IMR-90 (cell line): ENCODE data around the gene RAD21L1. TPM values are rescaled to one million over a fixed set of nuclear protein-coding genes. Genes with fewer than 3 reads are reported as not detected.

Source experiments
- ATAC-seq: fragments of 200-7000 bp; cut with Tn5 transposase; 2 replicates; pipeline ENCODE4 v1.9.1; 2020; ENCODE audit warnings: low read depth, mild to moderate bottlenecking, moderate library complexity
- BruUV-seq: library from RNA; stranded (reverse); fragments of 400-500 nt; replicated peaks from 2 replicates; lab custom pipeline; 2021; lab: Mats Ljungman, UMichigan
- CTCF ChIA-PET: fragments of 300-600 bp; formaldehyde crosslinking; extraction: SDS; loops from one replicate; lab custom pipeline; 2021; ENCODE audit warnings: antibody characterized with exemption; lab: Yijun Ruan, JAX
- POLR2A ChIA-PET: fragments of 300-600 bp; sonication (Branson Sonifier 250); formaldehyde crosslinking; loops from one replicate; lab custom pipeline; 2022; ENCODE audit warnings: antibody characterized with exemption; ENCODE audit not compliant: unreplicated experiment; lab: Charles Lee
- DNase-seq: peaks from one replicate; pipeline ENCODE4 v3.0.0; 2013
- H2AFZ ChIP-seq: replicated peaks from 2 replicates; pipeline ENCODE3; 2013; ENCODE audit warnings: low read length, mild to moderate bottlenecking; ENCODE audit not compliant: poor library complexity
- H2AK5ac ChIP-seq: 2 replicates; pipeline ENCODE4 v1.6.1; 2013; ENCODE audit warnings: low read depth, low read length, inconsistent platforms
- H2AK9ac ChIP-seq: replicated peaks from 2 replicates; pipeline ENCODE3; 2013; ENCODE audit warnings: mild to moderate bottlenecking, low read depth, low read length, moderate library complexity; ENCODE audit not compliant: poor library complexity
- H2BK120ac ChIP-seq: 2 replicates; pipeline ENCODE4 v1.6.1; 2013; ENCODE audit warnings: low read depth, low read length, inconsistent platforms
- H2BK15ac ChIP-seq: 3 replicates; pipeline ENCODE4 v1.6.1; 2013; ENCODE audit warnings: low read depth, low read length, inconsistent platforms
- H2BK20ac ChIP-seq: 2 replicates; pipeline ENCODE4 v1.6.1; 2013; ENCODE audit warnings: low read depth, mild to moderate bottlenecking, inconsistent platforms, low read length, moderate library complexity
- H2BK5ac ChIP-seq: 2 replicates; pipeline ENCODE4 v1.6.1; 2013; ENCODE audit warnings: mild to moderate bottlenecking, low read depth, low read length, inconsistent platforms; ENCODE audit not compliant: poor library complexity, severe bottlenecking
- H3K14ac ChIP-seq: replicated peaks from 2 replicates; pipeline ENCODE4 v1.6.1; 2013; ENCODE audit warnings: low read depth, low read length, inconsistent platforms
- H3K18ac ChIP-seq: 2 replicates; pipeline ENCODE4 v1.6.1; 2013; ENCODE audit warnings: low read depth, low read length, control low read depth
- H3K23ac ChIP-seq: 2 replicates; pipeline ENCODE4 v1.6.1; 2013; ENCODE audit warnings: low read depth, low read length, inconsistent platforms
- H3K27ac ChIP-seq: 2 replicates; pipeline ENCODE4 v1.5.1; 2013; ENCODE audit warnings: mild to moderate bottlenecking, control low read depth, low read length; ENCODE audit not compliant: insufficient read depth
- H3K27me3 ChIP-seq: 2 replicates; pipeline ENCODE4 v1.6.1; 2013; ENCODE audit warnings: low read length; ENCODE audit not compliant: control insufficient read depth, insufficient read depth
- H3K36me3 ChIP-seq: 2 replicates; pipeline ENCODE4 v1.6.1; 2013; ENCODE audit warnings: low read length, mixed read lengths; ENCODE audit not compliant: control insufficient read depth, insufficient read depth
- H3K4ac ChIP-seq: 2 replicates; pipeline ENCODE4 v1.6.1; 2013; ENCODE audit warnings: low read depth, low read length, inconsistent platforms
- H3K4me1 ChIP-seq: 2 replicates; pipeline ENCODE4 v1.6.1; 2013; ENCODE audit warnings: low read length, mixed read lengths; ENCODE audit not compliant: control insufficient read depth, insufficient read depth
- H3K4me2 ChIP-seq: 2 replicates; pipeline ENCODE4 v1.6.1; 2013; ENCODE audit warnings: low read depth, mild to moderate bottlenecking, control low read depth, low read length, moderate library complexity
- H3K4me3 ChIP-seq: 2 replicates; pipeline ENCODE4 v1.5.1; 2013; ENCODE audit warnings: low read depth, mild to moderate bottlenecking, control low read depth, low read length, moderate library complexity; ENCODE audit not compliant: insufficient read depth
- H3K56ac ChIP-seq: 2 replicates; pipeline ENCODE4 v1.6.1; 2013; ENCODE audit warnings: low read length, inconsistent platforms; ENCODE audit not compliant: insufficient read depth; ENCODE audit errors: extremely low read depth
- H3K79me1 ChIP-seq, 2 experiments: 2 replicates each; pipeline ENCODE4 v1.6.1; 2013; ENCODE audit warnings: low read length in 2 of 2, inconsistent platforms in 1 of 2, low read depth in 1 of 2
- H3K9ac ChIP-seq: 2 replicates; pipeline ENCODE4 v1.6.1; 2013; ENCODE audit warnings: low read depth, low read length, control low read depth
- H3K9me1 ChIP-seq: 2 replicates; pipeline ENCODE4 v1.6.1; 2013; ENCODE audit warnings: low read length, inconsistent platforms; ENCODE audit not compliant: insufficient read depth
- H3K9me3 ChIP-seq: 2 replicates; pipeline ENCODE4 v1.6.1; 2013; ENCODE audit warnings: low read length; ENCODE audit not compliant: control insufficient read depth, insufficient read depth
- H4K20me1 ChIP-seq: 2 replicates; pipeline ENCODE4 v1.6.1; 2013; ENCODE audit warnings: low read length, inconsistent platforms; ENCODE audit not compliant: insufficient read depth
- H4K5ac ChIP-seq: 2 replicates; pipeline ENCODE4 v1.6.1; 2013; ENCODE audit warnings: mild to moderate bottlenecking, low read depth, low read length, control low read depth
- H4K8ac ChIP-seq, 2 experiments: 2 replicates each; pipeline ENCODE4 v1.6.1; 2013; ENCODE audit warnings: low read depth in 2 of 2, low read length in 2 of 2, control low read depth in 1 of 2, inconsistent platforms in 1 of 2
- H4K91ac ChIP-seq: 2 replicates; pipeline ENCODE4 v1.6.1; 2013; ENCODE audit warnings: low read depth, low read length, inconsistent platforms; ENCODE audit not compliant: insufficient read depth
- BHLHE40 ChIP-seq: fragments of 150-350 bp; IDR thresholded peaks from 2 replicates; pipeline ENCODE4 v1.6.1; 2016; ENCODE audit warnings: mild to moderate bottlenecking, low read depth, low read length
- CEBPB ChIP-seq: IDR thresholded peaks from 2 replicates; pipeline ENCODE4 v1.6.1; 2012; ENCODE audit warnings: low read depth, low read length, improper control_type of control experiment
- CHD1 ChIP-seq: IDR thresholded peaks from 2 replicates; pipeline ENCODE4 v1.6.1; 2012; ENCODE audit warnings: low read depth, low read length, improper control_type of control experiment
- FOS ChIP-seq: fragments of 150-350 bp; IDR thresholded peaks from 2 replicates; pipeline ENCODE4 v1.6.1; 2016; ENCODE audit warnings: low read depth, low read length
- MAFK ChIP-seq: IDR thresholded peaks from 2 replicates; pipeline ENCODE4 v1.6.1; 2012; ENCODE audit warnings: low read depth, low read length, improper control_type of control experiment
- MXI1 ChIP-seq: IDR thresholded peaks from 2 replicates; pipeline ENCODE4 v1.6.1; 2012; ENCODE audit warnings: low read depth, mild to moderate bottlenecking, low read length, moderate library complexity, borderline replicate concordance
- NFE2L2 ChIP-seq: fragments of 150-350 bp; IDR thresholded peaks from 2 replicates; pipeline ENCODE4 v1.6.1; 2016; ENCODE audit warnings: low read depth, mild to moderate bottlenecking, low read length
- POLR2A ChIP-seq: IDR thresholded peaks from 2 replicates; pipeline ENCODE4 v1.6.1; 2012; ENCODE audit warnings: mild to moderate bottlenecking, low read depth, low read length
- RCOR1 ChIP-seq: IDR thresholded peaks from 2 replicates; pipeline ENCODE4 v1.6.1; 2012; ENCODE audit warnings: mild to moderate bottlenecking, low read length, improper control_type of control experiment; ENCODE audit not compliant: insufficient replicate concordance
- RFX5 ChIP-seq: IDR thresholded peaks from 2 replicates; pipeline ENCODE4 v1.8.0; 2012; ENCODE audit warnings: low read depth, mild to moderate bottlenecking, low read length, moderate library complexity
- WGBS, 2 experiments: methylation state at CpG; one replicate each; pipeline versions ENCODE4 v1.1.5 to v1.1.7; 2013; ENCODE audit warnings: missing lambda C conversion rate in 2 of 2; ENCODE audit not compliant: insufficient read length in 1 of 2; ENCODE audit errors: extremely low coverage in 2 of 2; 5-methylcytosine and 5-hydroxymethylcytosine counted together
- dilution Hi-C: fragments of 300-500 bp; cut with HindIII; formaldehyde crosslinking; loops from one replicate; pipeline ENCODE4 v1.14.3; 2018; ENCODE audit warnings: low sequenced_read_pairs; ENCODE audit not compliant: unreplicated experiment
- in situ Hi-C: fragments of 300-500 bp; cut with MboI; formaldehyde crosslinking; loops from 3 replicates; pipeline ENCODE4 v1.14.3; 2019; ENCODE audit warnings: low sequenced_read_pairs, inconsistent platforms, mixed read lengths
- intact Hi-C: fragments of 100-400 bp; cut with micrococcal nuclease; formaldehyde crosslinking; loops from 2 replicates; pipeline ENCODE4 v1.10.0; 2022
- polyA plus RNA-seq, 3 experiments: library from polyadenylated mRNA; depleted of rRNA; stranded (reverse); fragments of >200 nt; gene quantifications; 2 replicates each; pipeline ENCODE4 v1.2.3, GENCODE V29; 2012; ENCODE audit warnings: low replicate concordance in 1 of 3
- total RNA-seq: library from RNA; depleted of rRNA; stranded (reverse); fragments of >200 nt; gene quantifications from 2 replicates; pipeline ENCODE4 v1.2.3, GENCODE V29; 2012
- TF ChIP-seq, protein P1 (sequence below): fragments of 150-350 bp; IDR thresholded peaks from 2 replicates; pipeline ENCODE4 v1.6.1; 2016; ENCODE audit warnings: low read depth, mild to moderate bottlenecking, low read length, moderate library complexity, borderline replicate concordance
- TF ChIP-seq, protein P2 (sequence below): fragments of 150-350 bp; IDR thresholded peaks from 2 replicates; pipeline ENCODE4 v1.6.1; 2017; ENCODE audit warnings: mild to moderate bottlenecking, antibody characterized with exemption, low read length, low read depth

RAD21L1 gene
- total and polyA plus RNA-seq, 2 of the 4 experiments (the other 2 are of a cell fraction): not detected

GRCh38 chr20:1224205-1224890 lies 1.5 kb upstream of the RAD21L1 start:
- dilution Hi-C loops: no loop called here
- no peak overlapping the region for H2BK20ac ChIP-seq
- H2AK9ac ChIP-seq: no peak overlapping the region
- in situ Hi-C loops: no loop called here
- H2AFZ ChIP-seq: no peak overlapping the region
- no peak overlapping the region for H3K9ac ChIP-seq
- H4K20me1 ChIP-seq: no peaks in the 10 kb centered on the region
- no TSS peak for BruUV-seq
- no peak overlapping the region for H3K4ac ChIP-seq
- H3K9me3 ChIP-seq: no peaks in the 10 kb centered on the region; the same call in 1 of the 2 replicates
- H3K79me1 ChIP-seq: no peaks in the 10 kb centered on the region
- ChIA-PET POLR2A (no interaction called here), CTCF (interaction anchor here (2.3 kb wide), 1 partner anchor 11 kb away, joined by 7 read pairs; no protein-coding TSS in a partner anchor)
- no peak overlapping the region for H2BK15ac ChIP-seq
- H3K27ac ChIP-seq: no peak overlapping the region
- no peaks in the 10 kb centered on the region for H3K4me1 ChIP-seq
- H2BK5ac ChIP-seq: no peak overlapping the region
- ATAC-seq: no peak
- H3K27me3 ChIP-seq: peaks cover 6% of the 10 kb centered on the region
- H2BK120ac ChIP-seq: no peak overlapping the region
- no peak overlapping the region for H3K18ac ChIP-seq
- H3K56ac ChIP-seq: no peak overlapping the region
- no peaks in the 10 kb centered on the region for H3K9me1 ChIP-seq
- no peak for DNase-seq
- no peak overlapping the region for H3K4me3 ChIP-seq
- H3K23ac ChIP-seq: no peak overlapping the region
- H3K4me2 ChIP-seq: no peak overlapping the region
- 74% methylated on average over 7 of the region's 20 CpGs; no CpG with 5 or more reads in 1 of the 2 experiments for WGBS, 2 experiments
- no peak overlapping the region for H2AK5ac ChIP-seq
- TF ChIP-seq, protein P1, sequence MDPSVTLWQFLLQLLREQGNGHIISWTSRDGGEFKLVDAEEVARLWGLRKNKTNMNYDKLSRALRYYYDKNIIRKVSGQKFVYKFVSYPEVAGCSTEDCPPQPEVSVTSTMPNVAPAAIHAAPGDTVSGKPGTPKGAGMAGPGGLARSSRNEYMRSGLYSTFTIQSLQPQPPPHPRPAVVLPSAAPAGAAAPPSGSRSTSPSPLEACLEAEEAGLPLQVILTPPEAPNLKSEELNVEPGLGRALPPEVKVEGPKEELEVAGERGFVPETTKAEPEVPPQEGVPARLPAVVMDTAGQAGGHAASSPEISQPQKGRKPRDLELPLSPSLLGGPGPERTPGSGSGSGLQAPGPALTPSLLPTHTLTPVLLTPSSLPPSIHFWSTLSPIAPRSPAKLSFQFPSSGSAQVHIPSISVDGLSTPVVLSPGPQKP: no peak
- no peak for TF ChIP-seq MAFK
- TF ChIP-seq POLR2A: no peak
- TF ChIP-seq MXI1: no peak
- TF ChIP-seq CHD1: no peak
- TF ChIP-seq BHLHE40: no peak
- no peak for TF ChIP-seq CEBPB
- TF ChIP-seq, protein P2, sequence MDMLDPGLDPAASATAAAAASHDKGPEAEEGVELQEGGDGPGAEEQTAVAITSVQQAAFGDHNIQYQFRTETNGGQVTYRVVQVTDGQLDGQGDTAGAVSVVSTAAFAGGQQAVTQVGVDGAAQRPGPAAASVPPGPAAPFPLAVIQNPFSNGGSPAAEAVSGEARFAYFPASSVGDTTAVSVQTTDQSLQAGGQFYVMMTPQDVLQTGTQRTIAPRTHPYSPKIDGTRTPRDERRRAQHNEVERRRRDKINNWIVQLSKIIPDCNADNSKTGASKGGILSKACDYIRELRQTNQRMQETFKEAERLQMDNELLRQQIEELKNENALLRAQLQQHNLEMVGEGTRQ: no peak
- no peak for TF ChIP-seq FOS
- TF ChIP-seq NFE2L2: no peak
- no peak for TF ChIP-seq RFX5
- TF ChIP-seq RCOR1: no peak
- H4K5ac ChIP-seq: no peak overlapping the region
- intact Hi-C loops: no loop called here
- H4K8ac ChIP-seq: no peak overlapping the region
- no peak overlapping the region for H4K91ac ChIP-seq
- no peaks in the 10 kb centered on the region for H3K36me3 ChIP-seq
- H3K14ac ChIP-seq: no peak overlapping the region
